ENCODE data around the gene IKBKE.

Gene IKBKE

GRCh38 chr1:206521127-206521526, 50.9 kb downstream of the IKBKE start:
- TF ChIP-seq NFIC (IDR thresholded peaks at IDR 0.05) (no peak), TCF12 (IDR thresholded peaks at IDR 0.05; ENCODE audit: low read depth) (no peak), CREB1 (IDR thresholded peaks at IDR 0.05; ENCODE audit: low read depth) (no peak), TEAD4 (IDR thresholded peaks at IDR 0.05) (no peak), EGR1 (IDR thresholded peaks at IDR 0.05) (no peak), CEBPB (IDR thresholded peaks at IDR 0.05) (no peak)

GRCh38 chr1:206521694-206522402, 51.6 kb downstream of the IKBKE start:
- TF ChIP-seq CEBPB (IDR thresholded peaks at IDR 0.05) (no peak), RAD21 (IDR thresholded peaks at IDR 0.05; ENCODE audit: low read depth) (no peak), ZBTB7A (IDR thresholded peaks at IDR 0.05; ENCODE audit: low read depth) (no peak), MAX (IDR thresholded peaks at IDR 0.05) (no peak), EP300 (IDR thresholded peaks at IDR 0.05; ENCODE audit: borderline replicate concordance) (no peak), EGR1 (IDR thresholded peaks at IDR 0.05) (no peak), FOXM1 (IDR thresholded peaks at IDR 0.05; ENCODE audit: borderline replicate concordance, low read depth) (no peak), NFIC (IDR thresholded peaks at IDR 0.05) (no peak), REST (IDR thresholded peaks at IDR 0.05; ENCODE audit: low read depth) (no peak), CREB1 (IDR thresholded peaks at IDR 0.05; ENCODE audit: low read depth) (no peak)

- no peak for TF ChIP-seq CEBPB (IDR thresholded peaks at IDR 0.05)
- no peak for TF ChIP-seq YY1 (IDR thresholded peaks at IDR 0.05; ENCODE audit: low read depth)
- no peak for TF ChIP-seq TEAD4 (IDR thresholded peaks at IDR 0.05)
- TF ChIP-seq TAF1 (IDR thresholded peaks at IDR 0.05; ENCODE audit: low read depth) = no peak
- TF ChIP-seq EGR1 (IDR thresholded peaks at IDR 0.05) = no peak
- no peak for TF ChIP-seq USF1 (IDR thresholded peaks at IDR 0.05)
- TF ChIP-seq FOXM1 (IDR thresholded peaks at IDR 0.05; ENCODE audit: borderline replicate concordance, low read depth) = no peak
- no peak for TF ChIP-seq RAD21 (IDR thresholded peaks at IDR 0.05; ENCODE audit: low read depth)
- no peak for TF ChIP-seq CREB1 (IDR thresholded peaks at IDR 0.05; ENCODE audit: low read depth)
- no peak for TF ChIP-seq TCF12 (IDR thresholded peaks at IDR 0.05; ENCODE audit: low read depth)
- no peak for TF ChIP-seq REST (IDR thresholded peaks at IDR 0.05; ENCODE audit: low read depth)
- TF ChIP-seq EP300 (IDR thresholded peaks at IDR 0.05; ENCODE audit: borderline replicate concordance) = no peak
- no peak for TF ChIP-seq NFIC (IDR thresholded peaks at IDR 0.05)
- no peak for TF ChIP-seq MAX (IDR thresholded peaks at IDR 0.05)
- no peak for TF ChIP-seq ZBTB7A (IDR thresholded peaks at IDR 0.05; ENCODE audit: low read depth)
Observed at GRCh38 chr1:206524739-206525364, 54.6 kb downstream of the IKBKE start.

GRCh38 chr1:206526064-206526911, 56.0 kb downstream of the IKBKE start:
- no peak for TF ChIP-seq TEAD4 (IDR thresholded peaks at IDR 0.05)

GRCh38 chr1:206529425-206529824, 59.1 kb downstream of the IKBKE start:
- TF ChIP-seq EP300 (IDR thresholded peaks at IDR 0.05; ENCODE audit: borderline replicate concordance) (no peak), REST (IDR thresholded peaks at IDR 0.05; ENCODE audit: low read depth) (no peak), FOXM1 (IDR thresholded peaks at IDR 0.05; ENCODE audit: borderline replicate concordance, low read depth) (no peak), TEAD4 (IDR thresholded peaks at IDR 0.05) (no peak), USF1 (IDR thresholded peaks at IDR 0.05) (no peak), ZBTB7A (IDR thresholded peaks at IDR 0.05; ENCODE audit: low read depth) (no peak), EGR1 (IDR thresholded peaks at IDR 0.05) (no peak), CEBPB (IDR thresholded peaks at IDR 0.05) (no peak), RAD21 (IDR thresholded peaks at IDR 0.05; ENCODE audit: low read depth) (no peak), MAX (IDR thresholded peaks at IDR 0.05) (no peak), NFIC (IDR thresholded peaks at IDR 0.05) (no peak), YY1 (IDR thresholded peaks at IDR 0.05; ENCODE audit: low read depth) (no peak), TCF12 (IDR thresholded peaks at IDR 0.05; ENCODE audit: low read depth) (no peak), CREB1 (IDR thresholded peaks at IDR 0.05; ENCODE audit: low read depth) (no peak), TAF1 (IDR thresholded peaks at IDR 0.05; ENCODE audit: low read depth) (no peak)
